Liver (tissue), 9 donors: ENCODE results near the gene FSTL1. TPM values are rescaled to one million over a fixed set of nuclear protein-coding genes. Genes with fewer than 3 reads are reported as not detected.

Source experiments
- DNase-seq: peaks from one replicate; pipeline ENCODE4 v3.0.0-alpha.2; 2017; ENCODE audit warnings: low spot score
- H3K27ac ChIP-seq, 2 donors: one replicate each; pipeline ENCODE4 v1.7.0; 2013; ENCODE audit warnings: inconsistent platforms in 2 of 2, low read length in 2 of 2, control low read depth in 1 of 2, low read depth in 1 of 2, mild to moderate bottlenecking in 1 of 2
- H3K27me3 ChIP-seq, 4 donors: one replicate each; pipeline versions ENCODE4 v1.6.1 to v1.7.0; 2013; ENCODE audit warnings: low read length in 3 of 4, inconsistent platforms in 1 of 4, mild to moderate bottlenecking in 1 of 4, moderate library complexity in 1 of 4; ENCODE audit not compliant: control insufficient read depth in 4 of 4, insufficient read depth in 4 of 4
- H3K36me3 ChIP-seq, 4 donors: one replicate each; pipeline versions ENCODE4 v1.6.1 to v1.7.0; 2013; ENCODE audit warnings: low read length in 3 of 4, mild to moderate bottlenecking in 3 of 4, low read depth in 1 of 4, moderate library complexity in 1 of 4; ENCODE audit not compliant: control insufficient read depth in 4 of 4, insufficient read depth in 3 of 4
- H3K4me1 ChIP-seq, 4 donors: one replicate each; pipeline versions ENCODE4 v1.6.1 to v1.7.0; 2013; ENCODE audit warnings: low read length in 3 of 4, mild to moderate bottlenecking in 3 of 4, moderate library complexity in 1 of 4; ENCODE audit not compliant: control insufficient read depth in 4 of 4, insufficient read depth in 4 of 4
- H3K4me3 ChIP-seq, 3 donors: one replicate each; pipeline versions ENCODE4 v1.6.1 to v1.7.0; 2013; ENCODE audit warnings: low read length in 3 of 3, control low read depth in 1 of 3, low read depth in 1 of 3, mild to moderate bottlenecking in 1 of 3
- H3K9ac ChIP-seq, 2 donors: one replicate each; pipeline ENCODE4 v1.7.0; 2013; ENCODE audit warnings: low read length in 2 of 2, mild to moderate bottlenecking in 2 of 2, moderate library complexity in 2 of 2, control low read depth in 1 of 2, low read depth in 1 of 2
- H3K9me3 ChIP-seq, 4 donors: one replicate each; pipeline versions ENCODE4 v1.6.1 to v1.7.0; 2013; ENCODE audit warnings: low read length in 3 of 4; ENCODE audit not compliant: control insufficient read depth in 4 of 4
- EGR1 ChIP-seq, 2 donors: IDR thresholded peaks; 2 replicates each; pipeline ENCODE4 v1.6.1; 2016 to 2018; ENCODE audit warnings: antibody characterized with exemption in 2 of 2, low read depth in 2 of 2
- FOXA1 ChIP-seq: IDR thresholded peaks from 2 replicates; pipeline ENCODE4 v1.6.1; 2016; ENCODE audit warnings: antibody characterized with exemption
- FOXA2 ChIP-seq: IDR thresholded peaks from 2 replicates; pipeline ENCODE4 v1.6.1; 2016; ENCODE audit warnings: antibody characterized with exemption
- GABPA ChIP-seq, 2 donors: IDR thresholded peaks in 1 of 2; conservative IDR thresholded peaks in 1 of 2; 2 replicates each; pipeline ENCODE4 v1.6.1; 2016; ENCODE audit warnings: antibody characterized with exemption in 2 of 2, mild to moderate bottlenecking in 1 of 2, moderate library complexity in 1 of 2
- HNF4A ChIP-seq, 2 donors: conservative IDR thresholded peaks; 2 replicates each; pipeline ENCODE4 v1.6.1; 2016; ENCODE audit warnings: antibody characterized with exemption in 2 of 2, mild to moderate bottlenecking in 2 of 2
- HNF4G ChIP-seq: IDR thresholded peaks from 2 replicates; pipeline ENCODE4 v1.6.1; 2016; ENCODE audit warnings: antibody characterized with exemption
- NR2F2 ChIP-seq: IDR thresholded peaks from 2 replicates; pipeline ENCODE4 v1.6.1; 2016; ENCODE audit warnings: antibody characterized with exemption
- RAD21 ChIP-seq, 2 donors: IDR thresholded peaks; 2 replicates each; pipeline ENCODE4 v1.6.1; 2016; ENCODE audit warnings: antibody characterized with exemption in 2 of 2, mild to moderate bottlenecking in 2 of 2
- SP1 ChIP-seq: IDR thresholded peaks from 2 replicates; pipeline ENCODE4 v1.6.1; 2018; ENCODE audit warnings: antibody characterized with exemption, mild to moderate bottlenecking
- TAF1 ChIP-seq: conservative IDR thresholded peaks from 2 replicates; pipeline ENCODE4 v1.6.1; 2016; ENCODE audit warnings: antibody characterized with exemption, mild to moderate bottlenecking
- YY1 ChIP-seq: IDR thresholded peaks from 2 replicates; pipeline ENCODE4 v1.6.1; 2016; ENCODE audit warnings: antibody characterized with exemption, mild to moderate bottlenecking
- WGBS: extraction: QIAGEN DNeasy Blood & Tissue Kit; methylation state at CpG from one replicate; pipeline ENCODE4 v1.1.7; 2013; 5-methylcytosine and 5-hydroxymethylcytosine counted together
- polyA plus RNA-seq, 2 donors: library from polyadenylated mRNA; stranded (reverse) in 1 of 2; unstranded in 1 of 2; fragments of 200-250 nt in 1 of 2; fragments of >200 nt in 1 of 2; fragmentation: Nextera tagmentation in 1 of 2; extraction: Ambion mirVana in 1 of 2; gene quantifications; one replicate each; pipeline versions ENCODE4 v1.2.1 to v1.2.3, GENCODE V29; 2013 to 2015
- total RNA-seq, 2 donors: library from RNA; depleted of rRNA; stranded (reverse); fragments of >200 nt; gene quantifications; one replicate each; pipeline ENCODE4 v1.2.3, GENCODE V29; 2014
- TF ChIP-seq, protein P1 (sequence below): IDR thresholded peaks from 2 replicates; pipeline ENCODE4 v1.6.1; 2016; ENCODE audit warnings: antibody characterized with exemption
- TF ChIP-seq, protein P2 (sequence below): IDR thresholded peaks from 2 replicates; pipeline ENCODE4 v1.6.1; 2016; ENCODE audit warnings: antibody characterized with exemption, mild to moderate bottlenecking
- TF ChIP-seq, protein P3 (sequence below): fragments of 150-350 bp; IDR thresholded peaks from 2 replicates; pipeline ENCODE4 v1.5.1; 2017; ENCODE audit warnings: improper control_type of control experiment, low read depth, low read length; ENCODE audit not compliant: missing input control
- TF ChIP-seq, protein P4 (sequence below): IDR thresholded peaks from 2 replicates; pipeline ENCODE4 v1.6.1; 2016; ENCODE audit warnings: antibody characterized with exemption
- donor health status: healthy.
- donor health status: healthy.
- donor health status: healthy.
- donor health status: healthy.
- donor health status: healthy.

The FSTL1 gene
- total and polyA plus RNA-seq, 4 donors, result 9.6 to 67.5 (median 24.6) TPM

DNA sequence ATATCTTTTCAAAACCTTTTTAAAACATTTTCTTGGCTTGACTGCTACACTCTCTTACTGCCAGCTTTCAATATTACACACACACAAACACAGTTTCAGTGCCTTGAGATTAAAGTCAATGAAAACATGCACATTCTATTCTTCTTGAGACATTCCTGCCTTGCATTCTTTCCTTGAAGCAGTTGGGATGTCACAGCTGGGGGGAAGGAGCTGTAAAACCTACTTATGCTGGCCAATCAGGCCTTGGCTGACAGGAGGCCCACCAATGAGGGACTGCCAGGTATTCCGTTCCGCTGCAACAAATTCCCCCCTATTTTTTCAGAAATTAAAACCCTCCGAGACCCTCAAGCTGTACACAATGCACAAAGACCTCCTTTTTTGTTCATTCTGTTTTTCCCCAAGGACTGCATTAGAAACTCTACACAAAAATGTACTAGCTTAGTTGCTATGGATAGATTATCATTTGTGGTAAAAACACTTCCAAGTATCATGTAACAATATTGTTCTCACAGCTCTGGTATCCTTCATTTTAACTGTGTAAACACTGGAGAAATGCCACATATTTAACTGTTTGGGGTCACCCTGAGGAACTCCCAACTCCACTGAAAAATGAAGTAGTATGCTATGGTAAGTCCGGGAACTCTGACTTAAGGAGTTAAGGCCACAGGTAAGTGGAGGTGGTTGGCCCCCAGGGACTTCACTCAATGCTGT, 18.5 kb downstream of the FSTL1 start:
- TF ChIP-seq YY1, result no peak
- TF ChIP-seq RAD21 (IDR thresholded peaks at IDR 0.05), result no peak
- no peak for TF ChIP-seq FOXA1

DNA sequence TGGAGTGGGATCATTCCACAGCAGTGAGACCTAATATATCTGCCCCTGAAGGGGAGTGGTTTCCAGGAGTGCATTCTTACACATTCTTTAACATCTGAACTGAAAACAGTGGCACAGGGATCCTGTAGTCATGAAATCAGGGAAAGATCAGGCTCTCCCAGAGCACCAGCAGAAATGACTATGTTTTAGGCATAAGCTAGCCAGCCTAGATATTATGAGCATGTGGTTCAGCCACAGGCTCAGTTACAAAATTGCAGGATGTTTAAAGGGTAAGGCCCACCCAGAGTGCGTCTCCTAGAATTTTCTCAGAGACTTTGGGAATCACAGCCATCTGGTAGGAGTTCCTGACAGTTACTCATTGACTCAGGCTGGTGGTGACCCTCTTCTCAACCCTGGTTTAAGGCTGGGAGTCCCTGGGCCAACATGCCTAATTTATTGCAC, 20.9 kb downstream of the FSTL1 start:
- no peak for DNase-seq
- WGBS, result 87% methylated on average over 1 of the region's 1 CpG
- Histone ChIP-seq H3K9me3 (no peaks in the 10 kb centered on the region), H3K27me3 (no peaks in the 10 kb centered on the region), H3K4me1 (peaks cover 0 to 13% (median 8%) of the 10 kb centered on the region in 4 donors), H3K4me3 (no peak overlapping the region), H3K9ac (no peak overlapping the region), H3K27ac (no peak overlapping the region), H3K36me3 (no peaks in the 10 kb centered on the region)
- TF ChIP-seq SP1 (no peak), YY1 (no peak), EGR1 (IDR thresholded peaks at IDR 0.05; ENCODE audit: low read depth in 2 of 2) (no peak), FOXA2 (no peak), NR2F2 (no peak)
- TF ChIP-seq, protein P1, sequence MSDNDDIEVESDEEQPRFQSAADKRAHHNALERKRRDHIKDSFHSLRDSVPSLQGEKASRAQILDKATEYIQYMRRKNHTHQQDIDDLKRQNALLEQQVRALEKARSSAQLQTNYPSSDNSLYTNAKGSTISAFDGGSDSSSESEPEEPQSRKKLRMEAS, result no peak
- TF ChIP-seq, protein P2, sequence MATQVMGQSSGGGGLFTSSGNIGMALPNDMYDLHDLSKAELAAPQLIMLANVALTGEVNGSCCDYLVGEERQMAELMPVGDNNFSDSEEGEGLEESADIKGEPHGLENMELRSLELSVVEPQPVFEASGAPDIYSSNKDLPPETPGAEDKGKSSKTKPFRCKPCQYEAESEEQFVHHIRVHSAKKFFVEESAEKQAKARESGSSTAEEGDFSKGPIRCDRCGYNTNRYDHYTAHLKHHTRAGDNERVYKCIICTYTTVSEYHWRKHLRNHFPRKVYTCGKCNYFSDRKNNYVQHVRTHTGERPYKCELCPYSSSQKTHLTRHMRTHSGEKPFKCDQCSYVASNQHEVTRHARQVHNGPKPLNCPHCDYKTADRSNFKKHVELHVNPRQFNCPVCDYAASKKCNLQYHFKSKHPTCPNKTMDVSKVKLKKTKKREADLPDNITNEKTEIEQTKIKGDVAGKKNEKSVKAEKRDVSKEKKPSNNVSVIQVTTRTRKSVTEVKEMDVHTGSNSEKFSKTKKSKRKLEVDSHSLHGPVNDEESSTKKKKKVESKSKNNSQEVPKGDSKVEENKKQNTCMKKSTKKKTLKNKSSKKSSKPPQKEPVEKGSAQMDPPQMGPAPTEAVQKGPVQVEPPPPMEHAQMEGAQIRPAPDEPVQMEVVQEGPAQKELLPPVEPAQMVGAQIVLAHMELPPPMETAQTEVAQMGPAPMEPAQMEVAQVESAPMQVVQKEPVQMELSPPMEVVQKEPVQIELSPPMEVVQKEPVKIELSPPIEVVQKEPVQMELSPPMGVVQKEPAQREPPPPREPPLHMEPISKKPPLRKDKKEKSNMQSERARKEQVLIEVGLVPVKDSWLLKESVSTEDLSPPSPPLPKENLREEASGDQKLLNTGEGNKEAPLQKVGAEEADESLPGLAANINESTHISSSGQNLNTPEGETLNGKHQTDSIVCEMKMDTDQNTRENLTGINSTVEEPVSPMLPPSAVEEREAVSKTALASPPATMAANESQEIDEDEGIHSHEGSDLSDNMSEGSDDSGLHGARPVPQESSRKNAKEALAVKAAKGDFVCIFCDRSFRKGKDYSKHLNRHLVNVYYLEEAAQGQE, result no peak

More for the DNA sequence above, 18.5 kb downstream of the FSTL1 start:
- 93% methylated on average over 4 of the region's 4 CpGs for WGBS
- peaks cover 0 to 3% (median 1%) of the 10 kb centered on the region in 4 donors for H3K4me1 ChIP-seq
- no peaks in the 10 kb centered on the region for H3K9me3 ChIP-seq
- DNase-seq, result no peak
- H3K36me3 ChIP-seq, result no peaks in the 10 kb centered on the region
- no peaks in the 10 kb centered on the region for H3K27me3 ChIP-seq
- H3K9ac ChIP-seq, result no peak overlapping the region
- no peak overlapping the region for H3K4me3 ChIP-seq
- no peak overlapping the region for H3K27ac ChIP-seq

DNA sequence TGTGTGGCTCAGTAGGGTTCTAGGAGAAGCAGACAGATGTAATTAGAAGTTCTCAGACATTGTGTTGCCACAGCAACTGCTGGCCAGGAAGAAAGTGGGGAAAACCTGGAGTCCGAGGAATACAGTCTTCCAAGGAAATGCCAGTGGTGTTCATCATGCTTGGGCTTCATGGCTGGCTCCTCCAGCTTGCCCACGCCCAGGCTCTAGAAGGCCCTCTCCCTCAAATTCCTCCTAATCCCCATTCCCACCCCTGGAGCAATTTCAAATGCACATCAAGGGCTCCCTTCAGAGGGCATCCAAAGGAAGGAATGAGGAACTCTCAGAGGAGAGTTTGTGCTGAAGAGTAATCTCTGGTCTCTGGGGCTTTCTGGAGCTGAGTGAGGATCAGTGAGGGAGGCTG, 21.9 kb downstream of the FSTL1 start:
- H3K9ac ChIP-seq, result no peak overlapping the region
- no peaks in the 10 kb centered on the region for H3K36me3 ChIP-seq
- H3K27ac ChIP-seq, result no peak overlapping the region
- no peak for DNase-seq
- H3K4me1 ChIP-seq, result peaks cover 0 to 13% (median 8%) of the 10 kb centered on the region in 4 donors
- WGBS, result 91% methylated on average over 2 of the region's 2 CpGs
- H3K4me3 ChIP-seq, result no peak overlapping the region
- TF ChIP-seq HNF4A (conservative IDR thresholded peaks at IDR 0.05), result no peak
- TF ChIP-seq YY1, result no peak
- TF ChIP-seq GABPA (IDR thresholded peaks at IDR 0.05 in 1 of 2, conservative IDR thresholded peaks at IDR 0.05 in 1 of 2), result no peak
- TF ChIP-seq, protein P3, sequence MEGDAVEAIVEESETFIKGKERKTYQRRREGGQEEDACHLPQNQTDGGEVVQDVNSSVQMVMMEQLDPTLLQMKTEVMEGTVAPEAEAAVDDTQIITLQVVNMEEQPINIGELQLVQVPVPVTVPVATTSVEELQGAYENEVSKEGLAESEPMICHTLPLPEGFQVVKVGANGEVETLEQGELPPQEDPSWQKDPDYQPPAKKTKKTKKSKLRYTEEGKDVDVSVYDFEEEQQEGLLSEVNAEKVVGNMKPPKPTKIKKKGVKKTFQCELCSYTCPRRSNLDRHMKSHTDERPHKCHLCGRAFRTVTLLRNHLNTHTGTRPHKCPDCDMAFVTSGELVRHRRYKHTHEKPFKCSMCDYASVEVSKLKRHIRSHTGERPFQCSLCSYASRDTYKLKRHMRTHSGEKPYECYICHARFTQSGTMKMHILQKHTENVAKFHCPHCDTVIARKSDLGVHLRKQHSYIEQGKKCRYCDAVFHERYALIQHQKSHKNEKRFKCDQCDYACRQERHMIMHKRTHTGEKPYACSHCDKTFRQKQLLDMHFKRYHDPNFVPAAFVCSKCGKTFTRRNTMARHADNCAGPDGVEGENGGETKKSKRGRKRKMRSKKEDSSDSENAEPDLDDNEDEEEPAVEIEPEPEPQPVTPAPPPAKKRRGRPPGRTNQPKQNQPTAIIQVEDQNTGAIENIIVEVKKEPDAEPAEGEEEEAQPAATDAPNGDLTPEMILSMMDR, result no peak
- no peak for TF ChIP-seq SP1
- TF ChIP-seq, protein P4, sequence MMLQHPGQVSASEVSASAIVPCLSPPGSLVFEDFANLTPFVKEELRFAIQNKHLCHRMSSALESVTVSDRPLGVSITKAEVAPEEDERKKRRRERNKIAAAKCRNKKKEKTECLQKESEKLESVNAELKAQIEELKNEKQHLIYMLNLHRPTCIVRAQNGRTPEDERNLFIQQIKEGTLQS, result no peak
- TF ChIP-seq RAD21 (IDR thresholded peaks at IDR 0.05), result no peak
- TF ChIP-seq TAF1, result no peak
- TF ChIP-seq FOXA2, result no peak
- no peak for TF ChIP-seq HNF4G
- H3K27me3 ChIP-seq, result no peaks in the 10 kb centered on the region
- H3K9me3 ChIP-seq, result no peaks in the 10 kb centered on the region
